Loucy (cell line): Measurements from ENCODE around the gene SMIM29.

Source experiments
- CTCF ChIP-seq: fragments of 200-600 bp; sonication (generic); conservative IDR thresholded peaks from 2 replicates; pipeline ENCODE4 v1.5.1; 2014; ENCODE audit warnings: mild to moderate bottlenecking, antibody characterized with exemption, low read length
- EZH2phosphoT487 ChIP-seq: fragments of 200-600 bp; IDR thresholded peaks from 2 replicates; pipeline ENCODE4 v1.6.1; 2018; ENCODE audit warnings: antibody characterized with exemption, mild to moderate bottlenecking, moderate library complexity, borderline replicate concordance

- no peak for TF ChIP-seq CTCF
- TF ChIP-seq EZH2phosphoT487 = no peak
These were observed 28.9 kb upstream of the SMIM29 start for GRCh38 chr6:34277763-34278112.
